A673 (cell line): ENCODE measurements around the gene TSC22D2.

Experiments
- EZH2 ChIP-seq: fragments of 200-600 bp; sonication (generic); IDR thresholded peaks from 2 replicates; pipeline ENCODE4 v1.6.1; 2017; ENCODE audit warnings: borderline replicate concordance, low read depth, mild to moderate bottlenecking, mixed read lengths, antibody characterized with exemption, low read length; ENCODE audit not compliant: poor library complexity, severe bottlenecking
- TF ChIP-seq, protein P1 (sequence below): fragments of 300-800, 200-600 bp; sonication (generic); conservative IDR thresholded peaks from 2 replicates; pipeline ENCODE4 v1.5.1; 2017; ENCODE audit warnings: low read depth, mild to moderate bottlenecking, antibody characterized with exemption, low read length, moderate library complexity, mixed read lengths

GRCh38 chr3:150469931-150470740, 62.0 kb downstream of the TSC22D2 start:
- TF ChIP-seq, protein P1, sequence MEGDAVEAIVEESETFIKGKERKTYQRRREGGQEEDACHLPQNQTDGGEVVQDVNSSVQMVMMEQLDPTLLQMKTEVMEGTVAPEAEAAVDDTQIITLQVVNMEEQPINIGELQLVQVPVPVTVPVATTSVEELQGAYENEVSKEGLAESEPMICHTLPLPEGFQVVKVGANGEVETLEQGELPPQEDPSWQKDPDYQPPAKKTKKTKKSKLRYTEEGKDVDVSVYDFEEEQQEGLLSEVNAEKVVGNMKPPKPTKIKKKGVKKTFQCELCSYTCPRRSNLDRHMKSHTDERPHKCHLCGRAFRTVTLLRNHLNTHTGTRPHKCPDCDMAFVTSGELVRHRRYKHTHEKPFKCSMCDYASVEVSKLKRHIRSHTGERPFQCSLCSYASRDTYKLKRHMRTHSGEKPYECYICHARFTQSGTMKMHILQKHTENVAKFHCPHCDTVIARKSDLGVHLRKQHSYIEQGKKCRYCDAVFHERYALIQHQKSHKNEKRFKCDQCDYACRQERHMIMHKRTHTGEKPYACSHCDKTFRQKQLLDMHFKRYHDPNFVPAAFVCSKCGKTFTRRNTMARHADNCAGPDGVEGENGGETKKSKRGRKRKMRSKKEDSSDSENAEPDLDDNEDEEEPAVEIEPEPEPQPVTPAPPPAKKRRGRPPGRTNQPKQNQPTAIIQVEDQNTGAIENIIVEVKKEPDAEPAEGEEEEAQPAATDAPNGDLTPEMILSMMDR, result no peak
- no peak for TF ChIP-seq EZH2
